ENCODE measurements around the gene NDUFS3.

Gene NDUFS3

GRCh38 chr11:47606731-47607130, 27.9 kb downstream of the NDUFS3 start:
- Histone ChIP-seq H4K20me1 (ENCODE audit: insufficient read depth, low read length) (no peaks in the 10 kb centered on the region), H3K9me2 (ENCODE audit: low read depth, low read length) (no peaks in the 10 kb centered on the region), H3K9ac (ENCODE audit: low read length) (no peak overlapping the region), H3K79me2 (ENCODE audit: insufficient read depth, low read length) (no peaks in the 10 kb centered on the region), H3K27ac (ENCODE audit: low read depth, low read length, poor library complexity, severe bottlenecking) (no peak overlapping the region), H3K36me3 (ENCODE audit: insufficient read depth, low read length) (no peaks in the 10 kb centered on the region), H3K4me1 (ENCODE audit: insufficient read depth, low read length, severe bottlenecking) (peaks cover 8% of the 10 kb centered on the region), H3K4me2 (ENCODE audit: low read length) (no peak overlapping the region), H2AFZ (ENCODE audit: low read length) (no peak overlapping the region), H3F3A (ENCODE audit: insufficient read depth, low read length) (no peaks in the 10 kb centered on the region), H3K27me3 (ENCODE audit: insufficient read depth, low read length) (peaks cover 5% of the 10 kb centered on the region; the same call in 1 of the 2 replicates), H3K9me3 (ENCODE audit: low read length) (no peaks in the 10 kb centered on the region), H3K4me3 (ENCODE audit: low read depth, low read length, poor library complexity, severe bottlenecking) (no peak overlapping the region)
- TF ChIP-seq EZH2 (IDR thresholded peaks at IDR 0.05; ENCODE audit: borderline replicate concordance, low read length) (no peak), CTCF (IDR thresholded peaks at IDR 0.05; ENCODE audit: low read length) (no peak)

- Histone ChIP-seq H3K4me2 (ENCODE audit: low read length) (no peak overlapping the region), H2AFZ (ENCODE audit: low read length) (no peak overlapping the region), H3K9me2 (ENCODE audit: low read depth, low read length) (no peaks in the 10 kb centered on the region), H3K4me1 (ENCODE audit: insufficient read depth, low read length, severe bottlenecking) (peaks cover 13% of the 10 kb centered on the region), H3K79me2 (ENCODE audit: insufficient read depth, low read length) (no peaks in the 10 kb centered on the region), H3K27ac (ENCODE audit: low read depth, low read length, poor library complexity, severe bottlenecking) (no peak overlapping the region), H3K9ac (ENCODE audit: low read length) (no peak overlapping the region), H3K4me3 (ENCODE audit: low read depth, low read length, poor library complexity, severe bottlenecking) (no peak overlapping the region), H4K20me1 (ENCODE audit: insufficient read depth, low read length) (no peaks in the 10 kb centered on the region), H3K9me3 (ENCODE audit: low read length) (no peaks in the 10 kb centered on the region), H3K36me3 (ENCODE audit: insufficient read depth, low read length) (no peaks in the 10 kb centered on the region), H3F3A (ENCODE audit: insufficient read depth, low read length) (no peaks in the 10 kb centered on the region), H3K27me3 (ENCODE audit: insufficient read depth, low read length) (peaks cover 5% of the 10 kb centered on the region; the same call in 1 of the 2 replicates)
- TF ChIP-seq EZH2 (IDR thresholded peaks at IDR 0.05; ENCODE audit: borderline replicate concordance, low read length), result no peak
- TF ChIP-seq CTCF (IDR thresholded peaks at IDR 0.05; ENCODE audit: low read length), result no peak
Observed at GRCh38 chr11:47607380-47607779, 28.5 kb downstream of the NDUFS3 start.

GRCh38 chr11:47609675-47610074, 30.8 kb downstream of the NDUFS3 start:
- Histone ChIP-seq H3K27me3 (ENCODE audit: insufficient read depth, low read length) (no peaks in the 10 kb centered on the region), H3K4me3 (ENCODE audit: low read depth, low read length, poor library complexity, severe bottlenecking) (no peak overlapping the region), H3K79me2 (ENCODE audit: insufficient read depth, low read length) (no peaks in the 10 kb centered on the region), H3K9ac (ENCODE audit: low read length) (no peak overlapping the region), H4K20me1 (ENCODE audit: insufficient read depth, low read length) (no peaks in the 10 kb centered on the region), H3K4me1 (ENCODE audit: insufficient read depth, low read length, severe bottlenecking) (peaks cover 13% of the 10 kb centered on the region), H3K9me2 (ENCODE audit: low read depth, low read length) (no peaks in the 10 kb centered on the region), H3K36me3 (ENCODE audit: insufficient read depth, low read length) (no peaks in the 10 kb centered on the region), H3K9me3 (ENCODE audit: low read length) (no peaks in the 10 kb centered on the region), H2AFZ (ENCODE audit: low read length) (no peak overlapping the region), H3F3A (ENCODE audit: insufficient read depth, low read length) (no peaks in the 10 kb centered on the region), H3K4me2 (ENCODE audit: low read length) (no peak overlapping the region), H3K27ac (ENCODE audit: low read depth, low read length, poor library complexity, severe bottlenecking) (no peak overlapping the region)
- TF ChIP-seq EZH2 (IDR thresholded peaks at IDR 0.05; ENCODE audit: borderline replicate concordance, low read length) (no peak), CTCF (IDR thresholded peaks at IDR 0.05; ENCODE audit: low read length) (no peak)
